Stimulated activated CD8-positive, alpha-beta memory T cell treated with anti-CD3 and anti-CD28 coated beads, Interleukin-15, amount 100 ng/mL, for 24 hours (primary cell): Measurements from ENCODE around the gene TIMM50.

Source experiments
- DNase-seq: peaks from one replicate; pipeline ENCODE4 v3.0.0-alpha.2; 2020; ENCODE audit warnings: low read depth

The TIMM50 gene

GRCh38 chr19:39533003-39533512 lies 52.4 kb downstream of the TIMM50 start:
- DNase-seq, result no peak

- DNase-seq, result no peak
These were observed 53.2 kb downstream of the TIMM50 start for GRCh38 chr19:39533791-39534190.

GRCh38 chr19:39539165-39539517 lies 58.5 kb downstream of the TIMM50 start:
- DNase-seq, result no peak

- peak; percentile 94 for DNase-seq
These were observed 59.1 kb downstream of the TIMM50 start, which contains the start of gene EID2 for GRCh38 chr19:39539518-39540332. TSS of gene EID2 (minus strand) at chr19:39540161. CDS start at chr19:39540079, 82 bp downstream.

GRCh38 chr19:39540333-39540673 lies 59.7 kb downstream of the TIMM50 start:
- no peak for DNase-seq
